Trophoblast cell (in vitro differentiated cells and primary cell): ENCODE results near the gene RUFY1.
A peak's percentile ranks its signal among the peaks of the same experiment; 100 is the strongest.

Experiments
- DNase-seq, 2 donors: peaks; one replicate each; pipeline ENCODE4 v3.0.0-alpha.2; 2016
- H2AFZ ChIP-seq: 2 replicates; pipeline ENCODE4 v1.6.1; 2013; ENCODE audit warnings: low read length, moderate library complexity, mild to moderate bottlenecking; ENCODE audit not compliant: insufficient read depth, poor library complexity
- H2AK5ac ChIP-seq: 2 replicates; pipeline ENCODE4 v1.6.1; 2013; ENCODE audit warnings: mild to moderate bottlenecking, low read length
- H2BK120ac ChIP-seq: 2 replicates; pipeline ENCODE4 v1.6.1; 2013; ENCODE audit warnings: low read length, mild to moderate bottlenecking, moderate library complexity; ENCODE audit not compliant: insufficient read depth, poor library complexity
- H2BK12ac ChIP-seq: 2 replicates; pipeline ENCODE4 v1.6.1; 2013; ENCODE audit warnings: mild to moderate bottlenecking, low read length, moderate library complexity
- H2BK5ac ChIP-seq: 2 replicates; pipeline ENCODE4 v1.6.1; 2013; ENCODE audit warnings: low read length, low read depth, moderate library complexity, mild to moderate bottlenecking; ENCODE audit not compliant: poor library complexity
- H3K14ac ChIP-seq: 2 replicates; pipeline ENCODE4 v1.6.1; 2013; ENCODE audit warnings: mild to moderate bottlenecking, low read length
- H3K18ac ChIP-seq: 2 replicates; pipeline ENCODE4 v1.6.1; 2013; ENCODE audit warnings: mild to moderate bottlenecking, low read length
- H3K23ac ChIP-seq: 2 replicates; pipeline ENCODE4 v1.6.1; 2013; ENCODE audit warnings: low read length
- H3K27ac ChIP-seq: 2 replicates; pipeline ENCODE4 v1.5.1; 2013; ENCODE audit warnings: low read depth, mild to moderate bottlenecking, inconsistent platforms, low read length, moderate library complexity
- H3K27me3 ChIP-seq: 2 replicates; pipeline ENCODE4 v1.6.1; 2013; ENCODE audit warnings: inconsistent platforms, mild to moderate bottlenecking, low read length, moderate library complexity; ENCODE audit not compliant: insufficient read depth
- H3K36me3 ChIP-seq, 2 experiments: 1 replicate in 1 of 2; 2 replicates in 1 of 2; pipeline ENCODE4 v1.6.1; 2013; ENCODE audit warnings: low read length in 2 of 2, mild to moderate bottlenecking in 2 of 2, moderate library complexity in 1 of 2; ENCODE audit not compliant: insufficient read depth in 2 of 2, control insufficient read depth in 1 of 2
- H3K4ac ChIP-seq: 2 replicates; pipeline ENCODE4 v1.6.1; 2013; ENCODE audit warnings: low read depth, mild to moderate bottlenecking, low read length, moderate library complexity
- H3K4me1 ChIP-seq, 2 experiments: 1 replicate in 1 of 2; 2 replicates in 1 of 2; pipeline ENCODE4 v1.6.1; 2013; ENCODE audit warnings: low read length in 2 of 2, mild to moderate bottlenecking in 2 of 2, moderate library complexity in 1 of 2; ENCODE audit not compliant: insufficient read depth in 2 of 2, control insufficient read depth in 1 of 2
- H3K4me2 ChIP-seq: 2 replicates; pipeline ENCODE4 v1.6.1; 2013; ENCODE audit warnings: inconsistent platforms, mild to moderate bottlenecking, low read length, moderate library complexity
- H3K4me3 ChIP-seq: 2 replicates; pipeline ENCODE4 v1.5.1; 2013; ENCODE audit warnings: mild to moderate bottlenecking, low read depth, low read length, inconsistent platforms
- H3K79me1 ChIP-seq: one replicate; pipeline ENCODE4 v1.6.1; 2013; ENCODE audit warnings: low read length
- H3K79me2 ChIP-seq: 2 replicates; pipeline ENCODE4 v1.6.1; 2013; ENCODE audit warnings: low read length, mild to moderate bottlenecking; ENCODE audit not compliant: control insufficient read depth, insufficient read depth, poor library complexity
- H3K9ac ChIP-seq: 2 replicates; pipeline ENCODE4 v1.6.1; 2013; ENCODE audit warnings: mild to moderate bottlenecking, low read length
- H3K9me3 ChIP-seq: 2 replicates; pipeline ENCODE4 v1.6.1; 2013; ENCODE audit warnings: low read depth, mild to moderate bottlenecking, control low read depth, inconsistent platforms, low read length; ENCODE audit not compliant: insufficient read depth
- H4K12ac ChIP-seq: 2 replicates; pipeline ENCODE4 v1.6.1; 2013; ENCODE audit warnings: low read depth, mild to moderate bottlenecking, low read length, moderate library complexity
- H4K8ac ChIP-seq: 2 replicates; pipeline ENCODE4 v1.6.1; 2013; ENCODE audit warnings: low read depth, mild to moderate bottlenecking, low read length, moderate library complexity
- H4K91ac ChIP-seq: one replicate; pipeline ENCODE4 v1.6.1; 2013; ENCODE audit warnings: low read depth, mild to moderate bottlenecking, low read length, moderate library complexity
- WGBS: extraction: QIAGEN DNeasy Blood & Tissue Kit; methylation state at CpG from one replicate; pipeline ENCODE4 v1.1.7; 2013; ENCODE audit warnings: missing lambda C conversion rate; ENCODE audit not compliant: insufficient read length, insufficient coverage; ENCODE audit errors: extremely low coverage; 5-methylcytosine and 5-hydroxymethylcytosine counted together

Gene RUFY1

GRCh38 chr5:179614745-179615144 is 64.4 kb downstream of the RUFY1 start:
- DNase-seq = peak in 1 of 2 donors; percentile 19
- Histone ChIP-seq H3K18ac (no peak overlapping the region), H3K4me3 (no peak overlapping the region), H3K36me3 (peaks cover 46 to 72% of the 10 kb centered on the region in 2 experiments), H2AK5ac (no peak overlapping the region), H3K9ac (no peak overlapping the region), H3K27ac (no peak overlapping the region), H3K4me2 (no peak overlapping the region), H3K9me3 (no peaks in the 10 kb centered on the region), H2AFZ (no peak overlapping the region), H4K8ac (no peak overlapping the region), H3K14ac (no peak overlapping the region), H3K23ac (no peak overlapping the region), H3K79me1 (no peaks in the 10 kb centered on the region), H4K91ac (no peak overlapping the region), H4K12ac (no peak overlapping the region), H2BK5ac (no peak overlapping the region), H3K79me2 (no peaks in the 10 kb centered on the region), H3K27me3 (no peaks in the 10 kb centered on the region), H2BK12ac (no peak overlapping the region), H3K4ac (no peak overlapping the region), H3K4me1 (peaks cover 0 to 2% of the 10 kb centered on the region in 2 experiments), H2BK120ac (no peak overlapping the region)
- no CpG with 5 or more reads among the region's 8 CpGs for WGBS

GRCh38 chr5:179615203-179615602 is 64.8 kb downstream of the RUFY1 start:
- DNase-seq = peak in 1 of 2 donors; percentile 10
- Histone ChIP-seq H3K27me3 (no peaks in the 10 kb centered on the region), H2AFZ (no peak overlapping the region), H3K4ac (no peak overlapping the region), H3K23ac (no peak overlapping the region), H3K4me1 (peaks cover 0 to 2% of the 10 kb centered on the region in 2 experiments), H3K18ac (no peak overlapping the region), H3K79me1 (no peaks in the 10 kb centered on the region), H3K4me3 (no peak overlapping the region), H2BK120ac (no peak overlapping the region), H3K79me2 (no peaks in the 10 kb centered on the region), H4K91ac (no peak overlapping the region), H3K9me3 (no peaks in the 10 kb centered on the region), H2BK12ac (no peak overlapping the region), H3K27ac (no peak overlapping the region), H4K12ac (no peak overlapping the region), H3K36me3 (peaks cover 41 to 67% of the 10 kb centered on the region in 2 experiments), H2BK5ac (no peak overlapping the region), H3K9ac (no peak overlapping the region), H2AK5ac (no peak overlapping the region), H3K14ac (no peak overlapping the region), H4K8ac (no peak overlapping the region), H3K4me2 (no peak overlapping the region)
- no CpG with 5 or more reads among the region's 2 CpGs for WGBS

GRCh38 chr5:179616002-179616594 is 65.7 kb downstream of the RUFY1 start:
- Histone ChIP-seq H2AK5ac (no peak overlapping the region), H3K27ac (no peak overlapping the region), H2AFZ (no peak overlapping the region), H4K8ac (no peak overlapping the region), H3K27me3 (no peaks in the 10 kb centered on the region), H3K4me3 (no peak overlapping the region), H3K14ac (no peak overlapping the region), H2BK12ac (no peak overlapping the region), H3K4me1 (peaks cover 2 to 4% of the 10 kb centered on the region in 2 experiments), H3K79me2 (peaks cover 2% of the 10 kb centered on the region), H3K4me2 (no peak overlapping the region), H2BK5ac (no peak overlapping the region), H3K23ac (no peak overlapping the region), H2BK120ac (no peak overlapping the region), H3K9ac (no peak overlapping the region), H4K12ac (no peak overlapping the region), H3K18ac (no peak overlapping the region), H3K79me1 (no peaks in the 10 kb centered on the region), H3K9me3 (no peaks in the 10 kb centered on the region), H3K4ac (no peak overlapping the region), H3K36me3 (peaks cover 35 to 64% of the 10 kb centered on the region in 2 experiments), H4K91ac (no peak overlapping the region)
- DNase-seq = no peak
- no CpG with 5 or more reads among the region's 9 CpGs for WGBS

GRCh38 chr5:179617930-179618329 is 67.6 kb downstream of the RUFY1 start:
- no CpG with 5 or more reads among the region's 7 CpGs for WGBS
- DNase-seq = peak in 1 of 2 donors; percentile 1
- Histone ChIP-seq H4K12ac (no peak overlapping the region), H3K4ac (no peak overlapping the region), H4K91ac (no peak overlapping the region), H2BK120ac (no peak overlapping the region), H2AFZ (no peak overlapping the region), H3K9me3 (no peaks in the 10 kb centered on the region), H3K79me1 (peaks cover 1% of the 10 kb centered on the region), H3K9ac (no peak overlapping the region), H3K4me1 (peaks cover 2 to 4% of the 10 kb centered on the region in 2 experiments), H4K8ac (no peak overlapping the region), H2BK5ac (no peak overlapping the region), H2BK12ac (no peak overlapping the region), H3K27me3 (no peaks in the 10 kb centered on the region), H3K14ac (no peak overlapping the region), H3K18ac (no peak overlapping the region), H3K79me2 (peaks cover 12% of the 10 kb centered on the region), H3K4me3 (no peak overlapping the region), H3K36me3 (peaks cover 31 to 57% of the 10 kb centered on the region in 2 experiments), H3K23ac (no peak overlapping the region), H3K4me2 (no peak overlapping the region), H2AK5ac (no peak overlapping the region), H3K27ac (no peak overlapping the region)
